MV-4-11 (cell line): ENCODE measurements around the gene TMEM59L.
A peak's percentile ranks its signal among the peaks of the same experiment; 100 is the strongest.

ENCODE experiments used
- DNase-seq: peaks from one replicate; lab custom pipeline; 2025; lab: John Stamatoyannopoulos, UW

The TMEM59L gene

GRCh38 chr19:18612772-18613588 lies at the start of gene TMEM59L:
Gene TMEM59L, plus strand, starts transcription at chr19:18612870. Its CDS starts 89 bp downstream, at chr19:18612959.
- no peak for DNase-seq

- no peak for DNase-seq
Observed at GRCh38 chr19:18566953-18567352, 45.7 kb upstream of the TMEM59L start.

- no peak for DNase-seq
Observed at GRCh38 chr19:18568367-18568766, 44.3 kb upstream of the TMEM59L start.

GRCh38 chr19:18571564-18572344 lies 40.9 kb upstream of the TMEM59L start, which contains the start of gene UBA52:
Gene UBA52, plus strand, starts transcription at chr19:18571857. Its CDS starts 1,444 bp downstream, at chr19:18573301.
- DNase-seq, result peak; percentile 99

GRCh38 chr19:18574691-18575291 lies 37.9 kb upstream of the TMEM59L start:
- DNase-seq, result no peak

- DNase-seq, result no peak
Observed at GRCh38 chr19:18576383-18576782, 36.3 kb upstream of the TMEM59L start.

GRCh38 chr19:18577365-18577914 lies 35.2 kb upstream of the TMEM59L start:
- DNase-seq, result no peak

- DNase-seq, result no peak
Observed at GRCh38 chr19:18580311-18580710, 32.4 kb upstream of the TMEM59L start.

- peak; percentile 86 for DNase-seq
Observed at GRCh38 chr19:18586306-18586705, 26.4 kb upstream of the TMEM59L start.

GRCh38 chr19:18587561-18587960 lies 25.1 kb upstream of the TMEM59L start:
- no peak for DNase-seq

GRCh38 chr19:18587962-18588610 lies 24.6 kb upstream of the TMEM59L start:
- DNase-seq, result peak; percentile 52

- peak; percentile 92 for DNase-seq
Observed at GRCh38 chr19:18588611-18589379, 23.9 kb upstream of the TMEM59L start, which contains the start of gene REX1BD. Gene REX1BD, plus strand, starts transcription at chr19:18588798. Its CDS starts 4 bp downstream, at chr19:18588802.

GRCh38 chr19:18589380-18590272 lies 23.0 kb upstream of the TMEM59L start:
- peak; percentile 64 for DNase-seq

GRCh38 chr19:18590273-18591272 lies 22.1 kb upstream of the TMEM59L start:
- DNase-seq, result no peak

GRCh38 chr19:18591735-18592385 lies 20.8 kb upstream of the TMEM59L start:
- DNase-seq, result peak; percentile 33

- peak; percentile 28 for DNase-seq
Observed at GRCh38 chr19:18592732-18593131, 19.9 kb upstream of the TMEM59L start.

GRCh38 chr19:18593367-18594095 lies 19.1 kb upstream of the TMEM59L start:
- no peak for DNase-seq
